ENCODE results near the gene ZSWIM5. TPM values are rescaled to one million over a fixed set of nuclear protein-coding genes. Genes with fewer than 3 reads are reported as not detected.

ZSWIM5 gene
- total RNA-seq, 1 experiment from 2014 or later = 2.2 TPM

- TF ChIP-seq, protein P1, sequence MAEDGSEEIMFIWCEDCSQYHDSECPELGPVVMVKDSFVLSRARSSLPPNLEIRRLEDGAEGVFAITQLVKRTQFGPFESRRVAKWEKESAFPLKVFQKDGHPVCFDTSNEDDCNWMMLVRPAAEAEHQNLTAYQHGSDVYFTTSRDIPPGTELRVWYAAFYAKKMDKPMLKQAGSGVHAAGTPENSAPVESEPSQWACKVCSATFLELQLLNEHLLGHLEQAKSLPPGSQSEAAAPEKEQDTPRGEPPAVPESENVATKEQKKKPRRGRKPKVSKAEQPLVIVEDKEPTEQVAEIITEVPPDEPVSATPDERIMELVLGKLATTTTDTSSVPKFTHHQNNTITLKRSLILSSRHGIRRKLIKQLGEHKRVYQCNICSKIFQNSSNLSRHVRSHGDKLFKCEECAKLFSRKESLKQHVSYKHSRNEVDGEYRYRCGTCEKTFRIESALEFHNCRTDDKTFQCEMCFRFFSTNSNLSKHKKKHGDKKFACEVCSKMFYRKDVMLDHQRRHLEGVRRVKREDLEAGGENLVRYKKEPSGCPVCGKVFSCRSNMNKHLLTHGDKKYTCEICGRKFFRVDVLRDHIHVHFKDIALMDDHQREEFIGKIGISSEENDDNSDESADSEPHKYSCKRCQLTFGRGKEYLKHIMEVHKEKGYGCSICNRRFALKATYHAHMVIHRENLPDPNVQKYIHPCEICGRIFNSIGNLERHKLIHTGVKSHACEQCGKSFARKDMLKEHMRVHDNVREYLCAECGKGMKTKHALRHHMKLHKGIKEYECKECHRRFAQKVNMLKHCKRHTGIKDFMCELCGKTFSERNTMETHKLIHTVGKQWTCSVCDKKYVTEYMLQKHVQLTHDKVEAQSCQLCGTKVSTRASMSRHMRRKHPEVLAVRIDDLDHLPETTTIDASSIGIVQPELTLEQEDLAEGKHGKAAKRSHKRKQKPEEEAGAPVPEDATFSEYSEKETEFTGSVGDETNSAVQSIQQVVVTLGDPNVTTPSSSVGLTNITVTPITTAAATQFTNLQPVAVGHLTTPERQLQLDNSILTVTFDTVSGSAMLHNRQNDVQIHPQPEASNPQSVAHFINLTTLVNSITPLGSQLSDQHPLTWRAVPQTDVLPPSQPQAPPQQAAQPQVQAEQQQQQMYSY (CRISPR knock-in tag; IDR thresholded peaks at IDR 0.05) = no peak
Measured at GRCh38 chr1:45008076-45008475, 198.3 kb downstream of the ZSWIM5 start (continued).

DNA sequence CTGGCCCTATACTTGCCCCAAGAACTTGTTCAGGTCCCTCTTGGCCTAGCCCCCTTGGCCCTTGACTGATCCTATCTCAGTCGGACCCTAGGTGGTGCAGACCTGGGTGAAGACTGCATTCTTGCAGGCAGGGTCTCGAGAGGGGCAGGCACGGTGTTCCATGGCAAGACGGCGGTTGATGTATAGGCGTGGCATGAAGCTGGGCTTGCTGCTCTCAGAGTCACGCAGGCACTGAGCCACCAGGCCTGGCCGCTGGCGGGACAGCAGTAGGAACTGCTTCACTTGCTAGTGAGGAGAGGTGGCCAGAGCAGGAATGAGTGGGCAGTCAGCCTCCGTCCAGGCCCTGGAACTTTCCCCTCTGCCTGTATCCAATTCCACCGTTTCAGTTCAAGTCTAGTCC lies 199.1 kb downstream of the ZSWIM5 start:
- Mint-ChIP-seq H3K27me3 (ENCODE audit: low read depth) (peaks cover 5% of the 10 kb centered on the region; the same call in 1 of the 2 replicates), H3K4me3 (no peak overlapping the region), H3K9me3 (no peaks in the 10 kb centered on the region), H3K4me1 (peaks cover 13% of the 10 kb centered on the region), H3K36me3 (peaks cover 24% of the 10 kb centered on the region), H3K27ac (no peak overlapping the region)
- TF ChIP-seq ZNF317 (CRISPR knock-in tag; IDR thresholded peaks at IDR 0.05; ENCODE audit: borderline replicate concordance, low read depth) (no peak), NR2C2 (CRISPR knock-in tag; IDR thresholded peaks at IDR 0.05) (no peak), RORB (CRISPR knock-in tag; IDR thresholded peaks at IDR 0.05) (no peak), PREB (CRISPR knock-in tag; IDR thresholded peaks at IDR 0.05; ENCODE audit: borderline replicate concordance) (no peak), PRRX2 (CRISPR knock-in tag; IDR thresholded peaks at IDR 0.05) (no peak), E2F4 (CRISPR knock-in tag; IDR thresholded peaks at IDR 0.05; ENCODE audit: borderline replicate concordance, low read depth) (no peak)
- TF ChIP-seq, protein P2, sequence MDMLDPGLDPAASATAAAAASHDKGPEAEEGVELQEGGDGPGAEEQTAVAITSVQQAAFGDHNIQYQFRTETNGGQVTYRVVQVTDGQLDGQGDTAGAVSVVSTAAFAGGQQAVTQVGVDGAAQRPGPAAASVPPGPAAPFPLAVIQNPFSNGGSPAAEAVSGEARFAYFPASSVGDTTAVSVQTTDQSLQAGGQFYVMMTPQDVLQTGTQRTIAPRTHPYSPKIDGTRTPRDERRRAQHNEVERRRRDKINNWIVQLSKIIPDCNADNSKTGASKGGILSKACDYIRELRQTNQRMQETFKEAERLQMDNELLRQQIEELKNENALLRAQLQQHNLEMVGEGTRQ (CRISPR knock-in tag; IDR thresholded peaks at IDR 0.05) = no peak
- no peak for DNase-seq (ENCODE audit: low spot score)
- no peak for ATAC-seq
- CTCF ChIA-PET = no interaction called here
- POLR2A ChIA-PET = no interaction called here

DNA sequence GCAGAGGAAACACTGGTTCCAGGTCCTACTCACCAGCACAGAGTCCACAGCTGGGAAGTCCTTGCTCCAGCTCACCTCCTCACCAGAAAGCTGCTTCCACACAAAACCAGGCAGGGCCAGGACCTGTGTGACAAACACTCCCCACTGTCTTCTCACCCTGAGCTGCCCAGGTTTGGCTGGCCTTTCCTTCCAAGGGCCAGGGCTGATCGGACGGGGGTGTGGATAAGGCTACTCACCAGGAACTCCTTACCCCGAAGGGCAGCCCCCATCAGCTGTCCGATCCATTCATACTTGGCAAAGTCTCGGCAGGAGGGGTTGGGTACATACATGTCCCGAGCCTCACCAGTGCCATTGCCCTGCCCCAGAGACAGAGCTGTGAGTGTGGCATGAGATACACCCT lies 200.6 kb downstream of the ZSWIM5 start:
- TF ChIP-seq ZNF512 (CRISPR knock-in tag; IDR thresholded peaks at IDR 0.05; ENCODE audit: borderline replicate concordance) (no peak), IRF2 (CRISPR knock-in tag; IDR thresholded peaks at IDR 0.05; ENCODE audit: borderline replicate concordance, low read depth) (no peak)
- Mint-ChIP-seq H3K36me3 (peaks cover 24% of the 10 kb centered on the region), H3K4me1 (peaks cover 7% of the 10 kb centered on the region), H3K27ac (no peak overlapping the region), H3K4me3 (no peak overlapping the region), H3K9me3 (no peaks in the 10 kb centered on the region), H3K27me3 (ENCODE audit: low read depth) (peaks cover 5% of the 10 kb centered on the region; the same call in 1 of the 2 replicates)
- DNase-seq (ENCODE audit: low spot score) (no peak), ATAC-seq (no peak)
- CTCF ChIA-PET = no interaction called here
- POLR2A ChIA-PET = no interaction called here

DNA sequence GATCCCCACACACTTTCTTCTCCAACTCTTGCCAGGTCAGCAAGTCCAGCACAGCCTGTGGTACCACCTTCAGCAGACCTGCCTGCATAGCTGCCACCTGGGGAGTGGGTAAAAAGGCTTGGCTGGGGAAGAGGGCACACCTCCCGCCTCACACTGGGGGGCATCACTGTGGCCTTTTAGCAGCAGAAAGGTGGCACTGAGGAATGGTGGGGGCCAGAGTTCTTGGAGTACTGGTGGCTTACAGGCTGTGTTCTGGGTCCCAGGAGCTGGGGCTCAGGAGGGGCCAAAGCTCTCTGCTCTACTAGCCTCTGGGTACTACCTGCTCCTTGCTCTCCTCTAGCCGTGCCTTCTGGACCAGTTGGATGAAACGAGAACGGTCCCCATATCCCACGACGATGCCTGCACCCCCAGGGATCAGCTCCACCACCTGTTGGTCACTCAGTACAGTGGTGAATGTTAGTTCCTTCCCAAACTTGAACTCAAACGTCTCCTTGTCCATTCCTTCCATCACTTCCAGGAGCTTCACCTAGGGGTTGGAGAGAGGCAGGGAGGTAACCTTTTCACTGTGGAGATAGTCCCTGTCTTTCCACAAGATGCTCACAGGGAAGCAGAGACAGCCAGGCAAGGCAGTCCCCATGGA lies 202.0 kb downstream of the ZSWIM5 start:
- Mint-ChIP-seq H3K9me3 (no peaks in the 10 kb centered on the region), H3K4me1 (peaks cover 6% of the 10 kb centered on the region), H3K27me3 (ENCODE audit: low read depth) (no peaks in the 10 kb centered on the region), H3K27ac (no peak overlapping the region), H3K4me3 (no peak overlapping the region), H3K36me3 (peaks cover 24% of the 10 kb centered on the region)
- no peak for ATAC-seq
- POLR2A ChIA-PET = no interaction called here
- DNase-seq (ENCODE audit: low spot score) = no peak
- CTCF ChIA-PET = interaction anchor here (1.3 kb wide), 1 partner anchor 10 kb away, joined by 3 read pairs; no protein-coding TSS in a partner anchor
- TF ChIP-seq SMAD4 (CRISPR knock-in tag; IDR thresholded peaks at IDR 0.05) (no peak), SP1 (CRISPR knock-in tag; conservative IDR thresholded peaks at IDR 0.05) (no peak), ZBTB43 (CRISPR knock-in tag; IDR thresholded peaks at IDR 0.05) (no peak), CTCF (IDR thresholded peaks at IDR 0.05) (no peak)
- TF ChIP-seq, protein P2 (CRISPR knock-in tag; IDR thresholded peaks at IDR 0.05) = no peak

All from WTC11 (cell line).